Large intestine (tissue), 3 donors: ENCODE results near the gene SNTA1. TPM values are rescaled to one million over a fixed set of nuclear protein-coding genes. Genes with fewer than 3 reads are reported as not detected.

Source experiments
- DNase-seq, 2 donors: peaks; one replicate each; pipeline versions ENCODE4 v3.0.0 to v3.0.0-alpha.2; 2013
- H3K27ac ChIP-seq: one replicate; pipeline ENCODE4 v1.5.1; 2013; ENCODE audit warnings: low read length
- H3K27me3 ChIP-seq: 2 replicates; pipeline ENCODE4 v1.6.1; 2013; ENCODE audit warnings: low read length; ENCODE audit not compliant: control insufficient read depth, insufficient read depth
- H3K36me3 ChIP-seq: 2 replicates; pipeline ENCODE4 v1.6.1; 2013; ENCODE audit warnings: low read length; ENCODE audit not compliant: control insufficient read depth, insufficient read depth
- H3K4me1 ChIP-seq: one replicate; pipeline ENCODE4 v1.6.1; 2013; ENCODE audit warnings: low read length; ENCODE audit not compliant: control insufficient read depth, insufficient read depth
- H3K4me3 ChIP-seq: one replicate; pipeline ENCODE4 v1.5.1; 2013; ENCODE audit warnings: low read length
- H3K9me3 ChIP-seq: one replicate; pipeline ENCODE4 v1.6.1; 2013; ENCODE audit warnings: mild to moderate bottlenecking, low read depth, low read length, moderate library complexity; ENCODE audit not compliant: control insufficient read depth
- WGBS: methylation state at CpG from one replicate; pipeline ENCODE4 v1.1.5; 2013; ENCODE audit warnings: low lambda C conversion rate; ENCODE audit not compliant: insufficient coverage; 5-methylcytosine and 5-hydroxymethylcytosine counted together
- polyA plus RNA-seq: library from polyadenylated mRNA; unstranded; fragments of 120-200 nt; gene quantifications from one replicate; pipeline ENCODE4 v1.2.1, GENCODE V29; 2013

Gene SNTA1
- polyA plus RNA-seq, 1 donor = 9.2 TPM

DNA sequence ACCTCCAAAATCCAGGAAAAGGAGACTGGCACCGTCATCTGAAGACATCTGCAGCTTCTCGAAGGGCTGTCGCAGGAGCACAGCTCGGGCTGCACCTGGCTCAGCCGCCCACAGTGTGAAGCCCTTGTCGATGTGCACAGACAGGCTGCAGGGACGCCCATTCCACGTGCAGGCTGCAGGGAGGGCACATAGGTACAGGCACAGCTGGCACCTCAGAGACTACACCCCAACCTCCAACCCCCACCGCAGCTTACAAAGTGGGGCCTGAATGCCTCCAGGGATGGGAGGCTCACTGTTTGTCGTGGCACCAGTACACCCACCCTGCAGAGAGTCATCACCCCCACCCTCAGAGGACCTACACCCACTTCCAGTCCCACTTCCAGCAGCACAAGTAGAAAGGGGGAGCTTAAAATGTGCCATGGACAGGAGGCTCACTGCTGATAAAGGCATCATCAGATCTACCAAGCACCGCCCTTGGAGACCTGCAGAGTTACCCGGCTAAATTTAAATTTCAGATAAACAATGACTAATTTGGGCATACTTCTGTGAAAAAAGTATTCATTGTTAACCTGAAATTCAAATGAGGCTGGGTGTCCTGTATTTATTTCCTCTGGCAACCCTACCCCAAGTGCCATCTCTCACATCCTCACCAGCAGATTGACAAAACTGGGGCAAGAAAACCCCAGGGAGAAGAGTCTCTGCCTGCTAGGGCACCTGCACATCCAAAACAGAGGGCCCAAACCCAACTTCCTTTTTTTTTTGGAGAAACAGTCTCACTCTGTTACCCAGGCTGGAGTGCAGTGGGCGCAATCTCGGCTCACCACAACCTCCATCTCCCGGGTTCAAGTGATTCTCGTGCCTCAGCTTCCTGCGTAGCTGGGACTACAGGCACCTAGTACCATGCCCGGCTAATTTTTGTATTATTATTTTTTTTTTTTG is 34.6 kb downstream of the SNTA1 start:
- H3K27me3 ChIP-seq = no peaks in the 10 kb centered on the region
- WGBS = no CpG with 5 or more reads among the region's 18 CpGs
- no peaks in the 10 kb centered on the region for H3K4me1 ChIP-seq
- no peaks in the 10 kb centered on the region for H3K9me3 ChIP-seq
- H3K4me3 ChIP-seq = no peak overlapping the region
- no peak overlapping the region for H3K27ac ChIP-seq
- no peak for DNase-seq
- peaks cover 46% of the 10 kb centered on the region for H3K36me3 ChIP-seq

DNA sequence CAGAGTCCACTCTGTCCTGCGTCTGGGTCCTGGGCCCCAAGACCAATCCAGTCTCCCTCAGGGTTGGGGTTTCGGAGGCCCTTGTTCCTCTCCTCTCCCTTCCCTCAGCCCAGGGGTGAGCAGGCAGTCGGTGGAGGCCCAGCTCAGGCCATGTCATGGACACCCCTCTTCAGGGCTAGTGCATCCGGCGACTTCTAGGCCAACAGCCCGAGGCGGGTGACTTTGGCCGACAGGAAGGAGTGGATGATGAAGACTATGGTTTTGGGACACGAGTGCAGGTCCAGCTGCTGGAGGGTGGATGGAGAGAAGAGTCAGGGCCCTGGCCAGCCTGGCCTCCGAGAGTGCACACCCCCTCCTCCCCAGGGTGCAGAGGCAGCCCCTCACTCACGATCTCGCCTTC is 35.2 kb downstream of the SNTA1 start:
- WGBS = no CpG with 5 or more reads among the region's 12 CpGs
- no peak for DNase-seq
- no peak overlapping the region for H3K27ac ChIP-seq
- no peaks in the 10 kb centered on the region for H3K27me3 ChIP-seq
- H3K4me3 ChIP-seq = no peak overlapping the region
- H3K9me3 ChIP-seq = no peaks in the 10 kb centered on the region
- no peaks in the 10 kb centered on the region for H3K4me1 ChIP-seq
- peaks cover 46% of the 10 kb centered on the region for H3K36me3 ChIP-seq

DNA sequence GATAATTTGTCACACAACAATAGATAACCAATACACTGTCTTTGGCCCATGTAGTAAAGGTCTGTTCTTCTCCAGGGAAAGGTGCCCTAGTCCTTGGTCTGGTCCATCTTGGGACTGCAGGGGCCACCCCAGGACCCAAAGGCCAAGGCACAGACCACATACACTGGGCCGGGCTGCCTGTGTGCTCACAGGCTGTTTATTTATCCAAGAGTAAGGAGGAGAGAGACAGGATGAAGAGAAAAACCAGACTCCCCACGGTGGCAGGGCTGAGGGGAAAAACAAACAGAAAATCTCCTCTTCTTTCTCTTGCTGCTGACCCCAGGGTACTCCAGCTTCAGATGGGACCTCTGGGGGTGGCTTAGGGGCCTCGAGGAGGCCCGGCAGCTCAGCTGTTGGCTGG is 35.8 kb downstream of the SNTA1 start:
- Histone ChIP-seq H3K36me3 (peaks cover 46% of the 10 kb centered on the region), H3K27ac (no peak overlapping the region), H3K4me3 (no peak overlapping the region), H3K9me3 (no peaks in the 10 kb centered on the region), H3K4me1 (no peaks in the 10 kb centered on the region), H3K27me3 (no peaks in the 10 kb centered on the region)
- WGBS = no CpG with 5 or more reads among the region's 4 CpGs
- no peak for DNase-seq

DNA sequence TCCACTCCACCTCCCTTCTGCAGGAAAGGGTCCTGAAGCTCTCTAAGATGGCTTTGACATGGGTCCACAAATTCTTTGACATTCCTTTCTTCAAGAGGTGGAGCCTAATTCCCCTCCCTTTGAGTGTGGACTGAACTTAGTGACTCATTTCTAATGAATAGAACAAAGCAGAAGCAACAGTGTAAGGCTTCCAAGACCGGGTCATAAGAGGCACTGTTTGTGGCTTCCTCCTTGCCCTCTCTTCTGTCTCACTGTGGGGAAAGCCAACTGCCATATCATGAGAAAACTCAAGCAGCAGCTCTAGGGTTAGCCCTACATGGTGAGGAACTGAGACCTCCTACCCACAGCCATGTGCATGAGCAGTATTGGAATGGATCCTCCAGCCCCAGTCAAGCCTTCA is 36.3 kb downstream of the SNTA1 start:
- H3K4me1 ChIP-seq = peaks cover under 1% of the 10 kb centered on the region
- H3K36me3 ChIP-seq = peaks cover 41% of the 10 kb centered on the region
- H3K27ac ChIP-seq = no peak overlapping the region
- no peaks in the 10 kb centered on the region for H3K9me3 ChIP-seq
- WGBS = no CpG with 5 or more reads among the region's 1 CpG
- H3K27me3 ChIP-seq = no peaks in the 10 kb centered on the region
- H3K4me3 ChIP-seq = no peak overlapping the region
- DNase-seq = no peak

DNA sequence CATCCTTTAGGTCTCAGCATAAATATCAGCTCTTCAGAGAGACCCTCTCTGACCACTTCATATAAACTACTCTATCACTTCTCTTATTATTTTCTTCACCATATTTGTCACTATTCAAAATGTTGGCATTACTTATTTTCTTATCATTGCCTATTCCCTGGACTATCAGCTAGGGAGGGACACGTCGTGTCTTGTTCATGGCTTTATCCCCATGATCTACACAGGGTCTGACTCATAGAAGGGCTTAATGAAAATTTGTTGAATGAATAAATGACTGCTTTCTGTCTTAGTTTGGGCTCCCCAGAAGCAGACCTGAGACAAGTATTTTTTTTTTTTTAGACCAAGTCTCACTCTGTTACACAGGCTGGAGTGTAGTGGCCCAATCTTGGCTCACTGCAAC is 39.3 kb downstream of the SNTA1 start:
- H3K36me3 ChIP-seq = peaks cover 21% of the 10 kb centered on the region
- DNase-seq = no peak
- H3K9me3 ChIP-seq = no peaks in the 10 kb centered on the region
- H3K4me1 ChIP-seq = peaks cover 10% of the 10 kb centered on the region
- no peaks in the 10 kb centered on the region for H3K27me3 ChIP-seq
- WGBS = no CpG with 5 or more reads among the region's 2 CpGs
- no peak overlapping the region for H3K4me3 ChIP-seq
- no peak overlapping the region for H3K27ac ChIP-seq

DNA sequence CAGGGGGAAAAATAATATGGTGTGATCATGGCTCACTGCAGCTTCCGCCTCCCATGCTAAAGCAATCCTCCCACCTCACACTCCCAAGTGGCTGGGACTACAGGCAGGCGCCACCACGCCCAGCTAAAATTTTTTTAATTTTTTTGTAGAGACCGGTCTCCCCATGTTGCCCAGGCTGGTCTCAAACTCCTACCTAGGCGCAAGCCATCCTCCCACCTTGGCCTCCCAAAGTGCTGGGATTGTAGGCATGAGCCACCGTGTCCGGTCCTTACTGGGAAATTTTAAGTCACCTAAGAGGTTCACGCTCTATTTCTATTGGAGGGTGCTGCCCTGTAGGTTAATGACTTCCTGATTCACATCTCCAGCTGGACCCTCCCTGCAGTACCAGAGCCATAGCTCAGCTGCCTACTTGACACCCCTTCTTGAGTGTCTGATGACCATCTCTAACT is 41.6 kb downstream of the SNTA1 start:
- no peak for DNase-seq
- Histone ChIP-seq H3K36me3 (peaks cover 4% of the 10 kb centered on the region), H3K9me3 (no peaks in the 10 kb centered on the region), H3K27me3 (no peaks in the 10 kb centered on the region), H3K4me3 (peak overlapping the region; percentile 82), H3K4me1 (peaks cover 10% of the 10 kb centered on the region), H3K27ac (no peak overlapping the region)
- no CpG with 5 or more reads among the region's 8 CpGs for WGBS

DNA sequence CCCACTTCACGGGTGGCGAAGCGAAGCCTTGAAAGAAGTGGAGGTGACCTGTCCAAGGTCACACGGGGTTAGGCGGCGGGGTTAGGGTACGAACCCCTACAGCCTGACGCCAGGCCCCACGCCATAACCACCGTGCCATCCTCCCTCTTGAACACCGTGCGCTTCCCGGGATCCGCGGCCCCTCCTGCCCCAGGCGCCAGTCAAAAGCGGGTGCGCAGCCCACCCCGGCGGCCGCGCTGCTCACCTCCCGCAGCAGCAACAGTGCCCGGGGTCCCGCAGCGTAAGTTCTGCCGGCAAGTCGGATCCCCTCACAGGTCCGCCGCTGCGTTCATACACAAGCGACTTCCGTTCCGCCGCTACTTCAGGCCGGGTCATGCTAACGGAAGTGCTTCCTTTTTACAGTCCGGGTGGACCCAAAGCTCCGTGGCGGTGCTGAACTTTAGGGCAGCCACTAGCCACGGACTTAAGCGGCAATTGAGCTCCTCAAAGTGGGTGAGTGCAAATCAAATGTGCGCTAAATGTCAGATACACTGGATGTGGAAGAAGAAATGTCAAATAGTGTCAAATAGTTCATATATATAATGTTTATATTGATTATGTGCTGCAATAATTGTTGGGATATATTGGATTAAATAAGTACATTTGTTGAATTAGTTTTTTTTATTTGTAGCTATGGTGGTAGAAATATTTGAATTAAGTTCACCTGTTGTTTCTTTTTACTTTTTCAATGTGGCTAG is 42.2 kb downstream of the SNTA1 start, which contains the start of gene CDK5RAP1:
Gene CDK5RAP1 (minus strand): TSS at position 336 of the 737 bp plus-strand sequence. CDS start 4,455 bp downstream, outside the sequence.
- Histone ChIP-seq H3K4me3 (peak within 1 kb of the TSS; percentile 82), H3K36me3 (peaks cover 6% of the 10 kb centered on the region), H3K9me3 (no peaks in the 10 kb centered on the region), H3K27me3 (no peaks in the 10 kb centered on the region), H3K27ac (peak within 1 kb of the TSS; percentile 21), H3K4me1 (peaks cover 10% of the 10 kb centered on the region)
- DNase-seq = peak; percentile 81 to 90
- 0% methylated on average over 1 of the region's 43 CpGs for WGBS

DNA sequence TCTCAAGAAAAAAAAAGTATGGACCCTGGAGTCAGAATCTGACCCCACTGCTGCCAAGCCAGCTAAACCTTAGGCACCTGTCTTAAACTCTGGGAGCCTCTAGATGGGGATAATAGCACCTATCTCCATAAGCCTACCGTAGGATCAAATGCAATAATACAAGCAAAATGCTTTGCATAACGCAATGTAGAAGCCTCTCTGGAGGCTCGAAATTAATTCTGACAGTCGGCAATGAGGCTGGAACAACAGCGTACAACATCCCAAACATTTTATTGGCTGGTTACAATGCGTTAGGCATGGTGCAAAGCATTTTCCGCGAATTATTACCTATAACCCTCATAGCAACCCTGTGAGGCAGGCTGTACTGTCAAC is 42.8 kb downstream of the SNTA1 start:
- H3K36me3 ChIP-seq = peaks cover 8% of the 10 kb centered on the region
- peaks cover 10% of the 10 kb centered on the region for H3K4me1 ChIP-seq
- no CpG with 5 or more reads among the region's 8 CpGs for WGBS

DNA sequence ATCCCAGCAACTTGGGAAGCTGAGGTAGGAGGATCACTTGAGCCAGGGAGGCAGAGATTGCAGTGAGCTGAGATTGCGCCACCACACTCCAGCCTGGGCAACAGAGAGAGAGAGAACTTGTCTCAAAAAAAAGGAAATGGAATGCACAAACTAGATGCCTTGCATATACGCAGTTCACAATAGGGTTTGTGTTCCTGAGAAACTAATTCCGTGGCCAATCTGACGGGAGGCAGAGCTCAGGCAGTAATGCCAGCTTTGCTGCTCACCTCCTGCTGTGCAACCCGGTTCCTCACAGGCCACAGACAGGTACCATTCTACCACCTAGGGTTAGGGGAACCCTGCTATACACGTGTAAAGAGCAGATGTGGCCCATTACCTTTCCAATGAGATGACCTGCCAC is 43.6 kb downstream of the SNTA1 start:
- no CpG with 5 or more reads among the region's 6 CpGs for WGBS
- H3K4me3 ChIP-seq = no peak overlapping the region
- peaks cover 10% of the 10 kb centered on the region for H3K4me1 ChIP-seq
- H3K27me3 ChIP-seq = no peaks in the 10 kb centered on the region
- H3K27ac ChIP-seq = no peak overlapping the region
- peaks cover 13% of the 10 kb centered on the region for H3K36me3 ChIP-seq
- DNase-seq = no peak
- no peaks in the 10 kb centered on the region for H3K9me3 ChIP-seq

More for the DNA sequence above, 42.8 kb downstream of the SNTA1 start:
- Histone ChIP-seq H3K27me3 (no peaks in the 10 kb centered on the region), H3K4me3 (peak overlapping the region; percentile 82), H3K27ac (no peak overlapping the region), H3K9me3 (no peaks in the 10 kb centered on the region)
- no peak for DNase-seq

DNA sequence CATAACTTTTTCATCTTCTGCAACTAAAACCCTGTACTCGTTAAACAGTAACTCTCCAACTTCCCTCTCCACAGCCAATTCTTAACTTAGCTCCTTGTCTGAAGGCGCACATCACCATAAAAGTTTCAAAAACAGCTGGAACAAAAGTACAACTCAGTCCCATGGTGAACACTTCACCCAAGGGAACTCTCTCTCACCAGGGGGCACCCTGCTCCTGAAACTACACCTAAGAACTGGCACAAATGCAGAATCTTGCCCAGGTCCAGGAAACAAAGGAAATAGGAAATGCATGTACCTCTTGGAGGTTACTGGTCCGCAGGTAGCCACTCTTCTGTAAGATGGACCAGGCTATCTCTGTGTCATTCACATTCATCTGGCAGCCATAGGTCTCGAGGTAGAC is 48.8 kb downstream of the SNTA1 start:
- no peaks in the 10 kb centered on the region for H3K27me3 ChIP-seq
- no peaks in the 10 kb centered on the region for H3K9me3 ChIP-seq
- no peaks in the 10 kb centered on the region for H3K4me1 ChIP-seq
- 100% methylated on average over 1 of the region's 4 CpGs for WGBS
- no peak overlapping the region for H3K27ac ChIP-seq
- H3K4me3 ChIP-seq = no peak overlapping the region
- no peak for DNase-seq
- peaks cover 44% of the 10 kb centered on the region for H3K36me3 ChIP-seq
